GM19328 (cell line): ENCODE data around the gene PID1.

Source experiments
- ATAC-seq: cut with Tn5 transposase; IDR thresholded peaks from one replicate; pipeline ENCODE4 v1.9.1; 2021; ENCODE audit warnings: mild to moderate bottlenecking, moderate library complexity; ENCODE audit not compliant: unreplicated experiment

PID1 gene

GRCh38 chr2:229127471-229127870 lies 143.6 kb downstream of the PID1 start:
- ATAC-seq, result no peak

DNA sequence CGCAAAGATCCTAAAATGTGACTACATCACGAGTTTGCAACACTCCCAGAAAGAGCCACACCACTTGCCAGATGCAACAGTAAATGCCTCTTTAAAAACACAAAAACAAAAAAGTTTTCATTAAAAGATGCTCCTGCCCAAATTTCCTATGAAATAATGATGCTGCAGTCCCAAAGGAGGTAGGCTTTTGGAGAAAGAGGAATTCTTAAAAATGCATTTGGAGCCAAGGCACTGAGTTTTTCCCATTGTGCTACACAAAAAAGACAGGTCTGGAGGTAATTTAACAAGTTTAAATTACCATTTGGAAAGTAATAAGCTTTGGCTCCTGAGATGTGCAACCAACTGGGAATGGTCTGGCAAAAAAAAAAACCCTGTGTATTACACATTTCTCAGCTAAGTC lies 145.0 kb downstream of the PID1 start:
- no peak for ATAC-seq

DNA sequence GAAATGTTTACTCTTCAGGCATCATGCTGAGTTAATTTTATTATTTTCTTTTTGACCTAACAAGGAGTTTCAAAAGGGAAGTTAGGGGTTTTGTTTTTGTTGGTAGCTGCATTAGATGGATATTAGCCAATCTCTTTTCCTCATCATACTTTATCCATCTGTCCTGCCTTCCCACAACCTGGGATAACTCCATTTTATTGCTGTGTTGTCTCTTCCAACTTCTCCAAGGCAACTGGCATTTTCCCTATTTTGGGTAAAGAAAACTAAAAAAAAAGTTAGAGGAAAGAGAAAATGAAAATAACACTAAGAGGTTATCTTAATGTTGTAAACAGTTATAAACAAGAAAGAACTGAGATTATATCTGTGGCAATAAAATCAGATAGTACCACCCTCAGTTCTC lies 147.0 kb downstream of the PID1 start:
- no peak for ATAC-seq

DNA sequence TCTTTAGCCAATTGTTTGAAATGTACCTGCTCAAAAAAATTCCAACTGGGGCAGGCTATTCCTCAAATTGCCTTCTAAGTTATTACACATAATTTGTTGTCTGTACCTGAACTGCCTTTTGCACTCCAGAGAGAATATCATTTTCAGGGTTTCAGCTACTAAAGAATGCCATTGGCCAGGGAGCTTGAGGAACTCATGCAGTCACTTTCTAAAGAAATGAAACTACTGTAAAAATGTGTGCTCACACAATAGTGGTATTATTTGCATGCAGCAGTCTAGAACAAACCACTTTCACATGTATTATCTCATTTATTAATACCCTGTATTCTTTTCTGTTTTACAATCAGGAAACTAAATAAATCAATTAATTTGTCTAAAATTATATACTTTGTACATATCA lies 152.2 kb downstream of the PID1 start:
- ATAC-seq, result peak; percentile 72

- ATAC-seq, result no peak
These were observed 152.8 kb downstream of the PID1 start for GRCh38 chr2:229118336-229118735.

DNA sequence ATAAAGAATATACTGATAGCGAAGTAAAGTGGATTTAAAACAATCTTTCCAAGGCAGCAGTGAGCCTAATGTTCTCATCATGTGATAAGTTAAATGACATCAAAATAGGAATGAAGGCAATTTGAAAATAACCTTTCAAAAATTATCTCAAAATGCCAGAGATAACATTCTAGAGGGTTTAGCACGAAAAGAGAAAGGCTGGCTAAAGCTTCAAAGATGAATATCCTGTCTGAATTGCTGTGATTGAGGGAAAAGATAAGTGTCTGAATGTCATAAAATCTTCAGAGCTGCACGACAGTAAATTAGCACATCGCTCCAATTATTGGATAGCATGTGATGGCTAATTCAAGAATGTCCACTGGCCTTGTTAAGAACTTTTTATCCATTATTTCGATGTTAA lies 159.3 kb downstream of the PID1 start:
- ATAC-seq, result no peak

DNA sequence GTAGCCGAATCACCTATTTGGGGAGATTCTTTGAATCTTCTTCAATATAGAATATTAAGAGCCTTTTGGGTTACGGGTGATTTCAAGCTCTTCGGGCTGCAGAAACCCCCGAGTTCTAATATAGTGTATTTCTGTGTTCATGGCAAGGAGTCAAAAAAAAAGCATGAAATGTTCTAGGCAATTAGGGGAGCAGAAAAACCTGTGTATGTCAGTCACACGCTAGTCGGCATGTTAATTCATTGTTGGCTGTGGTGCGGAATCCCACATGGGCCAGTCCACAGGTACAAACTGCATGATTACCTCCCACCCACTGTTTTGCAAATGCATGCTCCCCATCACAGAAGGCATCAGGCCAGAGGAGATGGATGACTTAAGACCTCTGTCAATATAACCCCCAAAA lies 161.9 kb downstream of the PID1 start:
- ATAC-seq, result no peak

GRCh38 chr2:229107601-229108000 lies 163.5 kb downstream of the PID1 start:
- ATAC-seq, result no peak

- no peak for ATAC-seq
These were observed 166.1 kb downstream of the PID1 start for GRCh38 chr2:229104974-229105387.

DNA sequence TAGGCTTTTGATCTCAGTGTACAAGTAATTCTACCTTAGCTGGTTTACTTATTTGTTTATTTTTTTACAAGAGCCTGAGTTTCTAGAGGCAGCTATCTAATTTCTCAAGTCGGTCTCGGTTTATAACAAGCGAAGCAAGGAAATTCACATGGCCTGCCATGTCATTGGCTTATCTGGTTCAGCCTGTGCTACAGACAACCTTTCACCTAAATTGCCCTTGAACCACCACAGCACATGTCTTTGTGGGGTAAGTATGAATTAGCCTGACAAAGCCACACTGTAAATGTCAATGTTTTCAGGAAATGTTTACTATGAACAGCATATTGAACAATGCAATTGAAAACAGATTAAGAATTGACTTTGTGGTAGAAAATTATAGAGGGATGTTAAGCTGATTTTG lies 167.1 kb downstream of the PID1 start:
- no peak for ATAC-seq

- ATAC-seq, result no peak
These were observed 169.8 kb downstream of the PID1 start for GRCh38 chr2:229101314-229101713.

GRCh38 chr2:229099231-229099630 lies 171.9 kb downstream of the PID1 start:
- no peak for ATAC-seq

GRCh38 chr2:229098801-229099200 lies 172.3 kb downstream of the PID1 start:
- no peak for ATAC-seq

DNA sequence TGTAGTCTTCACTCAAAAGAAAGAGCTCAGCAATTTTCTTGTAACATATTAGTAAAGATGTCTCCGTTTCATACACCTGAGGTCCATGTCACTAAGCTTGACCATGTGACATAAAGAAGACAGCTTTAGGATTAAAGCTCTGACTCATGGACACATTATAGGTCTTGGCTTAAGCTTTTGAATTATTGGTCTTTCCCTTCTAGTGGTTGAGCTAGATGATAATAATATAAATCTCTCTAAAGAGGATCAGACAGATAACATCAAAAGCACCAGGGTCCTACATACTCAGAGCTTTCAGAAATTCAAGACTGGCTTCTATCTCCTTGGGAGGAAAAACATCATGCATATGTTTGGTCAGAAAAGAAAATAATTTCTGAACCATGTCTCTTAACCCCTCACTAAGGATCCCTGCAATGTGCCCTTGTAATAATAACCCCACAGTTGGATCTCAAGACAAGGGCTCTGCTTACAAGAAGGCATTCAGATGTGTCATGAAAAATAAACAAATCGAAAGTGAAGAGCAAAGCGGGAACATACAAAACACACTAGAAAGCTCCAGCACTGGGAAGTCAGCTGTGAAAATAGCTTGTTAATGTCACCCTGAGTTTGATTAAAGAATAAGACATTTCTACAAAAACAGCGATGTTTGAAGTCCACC lies 174.5 kb downstream of the PID1 start:
- no peak for ATAC-seq

GRCh38 chr2:229095472-229095871 lies 175.6 kb downstream of the PID1 start:
- ATAC-seq, result no peak

- ATAC-seq, result no peak
These were observed 180.9 kb downstream of the PID1 start for GRCh38 chr2:229090225-229090624.

GRCh38 chr2:229089776-229090175 lies 181.3 kb downstream of the PID1 start:
- ATAC-seq, result no peak

DNA sequence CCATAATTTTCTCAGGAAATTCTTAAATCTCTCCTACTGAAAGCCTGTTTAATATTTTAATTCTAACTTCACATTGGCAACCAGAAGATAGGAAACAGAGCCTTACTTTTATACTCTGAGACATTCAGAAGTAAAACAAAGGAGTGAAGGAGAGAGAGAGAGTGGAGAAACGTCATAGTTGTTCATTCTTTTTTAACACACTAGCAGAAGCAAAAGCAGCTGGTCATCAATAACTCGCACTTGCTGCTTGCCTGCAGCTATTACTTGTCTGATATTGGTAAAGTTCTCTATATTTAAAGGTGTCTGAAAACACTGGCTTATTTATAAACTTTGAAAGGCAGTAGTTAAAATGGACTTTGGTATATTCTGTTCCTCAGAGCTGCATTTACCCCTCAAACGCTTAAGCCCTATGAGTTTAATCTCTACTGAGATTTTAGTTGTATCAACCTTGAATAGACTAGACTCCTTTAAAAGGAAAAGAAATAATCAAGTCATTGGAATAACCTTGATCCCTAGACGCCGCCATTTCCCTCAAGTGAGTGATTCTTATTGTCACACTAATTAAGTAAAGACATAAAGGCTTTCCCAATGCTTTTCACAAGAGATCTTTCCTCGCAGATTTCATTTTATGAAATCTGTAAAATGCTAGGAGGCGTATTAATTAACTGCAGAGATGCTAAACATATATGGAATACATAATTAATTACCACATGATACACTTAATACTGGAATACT lies 182.0 kb downstream of the PID1 start:
- ATAC-seq, result no peak

DNA sequence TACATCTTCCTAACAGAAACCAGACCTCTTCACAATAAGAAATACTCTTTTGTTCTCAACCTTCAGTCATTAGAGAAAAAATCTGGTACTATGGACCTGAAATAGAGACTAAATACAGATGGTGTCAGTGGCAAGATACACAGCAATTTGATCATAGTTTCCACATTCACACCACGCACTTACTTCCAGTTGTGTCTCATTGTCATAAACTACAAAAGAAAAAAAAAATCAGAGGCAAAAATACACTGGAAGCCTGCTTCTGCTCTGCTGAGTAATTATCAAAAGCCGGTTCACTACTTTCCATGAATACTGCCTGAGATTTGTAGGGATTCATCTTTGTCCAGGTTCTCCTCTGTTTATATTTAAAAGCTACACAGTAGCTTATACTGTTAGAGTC lies 182.6 kb downstream of the PID1 start:
- ATAC-seq, result no peak

DNA sequence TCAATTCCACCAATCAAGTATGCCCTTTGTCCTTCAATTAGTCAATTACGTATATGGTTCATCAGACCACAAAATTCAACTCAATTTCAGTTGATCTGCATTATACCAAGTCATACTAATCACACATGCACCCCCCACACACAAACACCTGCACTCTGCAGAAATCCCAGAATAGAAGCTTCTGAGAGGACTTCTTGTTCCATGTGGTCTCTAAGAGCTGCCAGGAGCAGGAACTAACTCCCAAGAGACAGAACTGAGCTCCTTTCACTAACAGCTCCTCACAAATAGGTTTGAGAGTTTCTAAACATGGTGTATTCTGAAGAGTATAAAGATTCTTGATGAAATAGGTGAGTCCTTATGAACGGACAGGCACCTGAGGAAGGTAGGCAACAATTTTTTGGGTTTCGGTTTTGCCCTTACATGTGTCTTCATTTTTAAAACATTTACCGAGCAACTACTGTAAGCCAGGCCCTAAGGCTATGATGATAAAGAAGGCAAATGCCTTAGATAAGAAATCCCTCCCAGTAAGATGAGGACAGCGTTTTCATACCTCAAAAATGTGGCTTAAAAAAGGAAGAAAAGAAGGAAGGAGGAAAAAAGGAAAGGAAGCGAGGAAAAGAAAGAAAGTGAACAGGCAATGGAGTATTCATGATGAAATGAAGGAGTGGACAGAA lies 183.1 kb downstream of the PID1 start:
- no peak for ATAC-seq

DNA sequence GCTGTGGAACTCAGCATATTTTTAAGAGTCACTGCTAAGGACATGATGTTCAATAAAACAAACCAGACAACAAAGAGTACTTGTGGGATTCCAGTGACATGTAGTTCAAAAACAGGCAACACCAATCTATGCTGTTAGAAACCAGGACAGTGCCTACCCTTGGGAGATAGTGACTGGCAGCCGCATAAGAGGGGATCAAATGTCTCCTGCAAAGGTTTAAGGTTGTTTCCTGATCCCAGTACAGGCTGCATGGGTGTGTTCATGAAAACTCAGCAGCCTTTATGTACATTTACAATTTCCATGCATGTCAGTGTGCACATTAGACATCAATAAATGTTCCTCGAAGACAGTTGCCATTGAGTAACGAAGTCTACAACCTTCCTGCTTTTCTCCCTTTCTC lies 183.8 kb downstream of the PID1 start:
- ATAC-seq, result no peak

- ATAC-seq, result no peak
These were observed 185.6 kb downstream of the PID1 start for GRCh38 chr2:229085439-229085838.
